ENCODE measurements around the gene MTMR1.

The MTMR1 gene

GRCh38 chrX:150731795-150732194 lies 38.6 kb downstream of the MTMR1 start:
- DNase-seq (ENCODE audit: low read depth): no peak
- TF ChIP-seq CTCF (IDR thresholded peaks at IDR 0.05; ENCODE audit: insufficient read depth, low read depth, low read length, missing control alignments): no peak
- no peak overlapping the region for H3K4me3 ChIP-seq (ENCODE audit: low read depth, low read length)

GRCh38 chrX:150736475-150736874 lies 43.3 kb downstream of the MTMR1 start:
- DNase-seq (ENCODE audit: low read depth): peak; percentile 6
- no peak overlapping the region for H3K4me3 ChIP-seq (ENCODE audit: low read depth, low read length)
- no peak for TF ChIP-seq CTCF (IDR thresholded peaks at IDR 0.05; ENCODE audit: insufficient read depth, low read depth, low read length, missing control alignments)

- no peak for TF ChIP-seq CTCF (IDR thresholded peaks at IDR 0.05; ENCODE audit: insufficient read depth, low read depth, low read length, missing control alignments)
- H3K4me3 ChIP-seq (ENCODE audit: low read depth, low read length): no peak overlapping the region
- DNase-seq (ENCODE audit: low read depth): no peak
Observed at GRCh38 chrX:150752124-150752523, 58.9 kb downstream of the MTMR1 start.

GRCh38 chrX:150753357-150753756 lies 60.2 kb downstream of the MTMR1 start:
- H3K4me3 ChIP-seq (ENCODE audit: low read depth, low read length): no peak overlapping the region
- DNase-seq (ENCODE audit: low read depth): no peak
- no peak for TF ChIP-seq CTCF (IDR thresholded peaks at IDR 0.05; ENCODE audit: insufficient read depth, low read depth, low read length, missing control alignments)

GRCh38 chrX:150753968-150754367 lies 60.8 kb downstream of the MTMR1 start:
- TF ChIP-seq CTCF (IDR thresholded peaks at IDR 0.05; ENCODE audit: insufficient read depth, low read depth, low read length, missing control alignments): no peak
- no peak overlapping the region for H3K4me3 ChIP-seq (ENCODE audit: low read depth, low read length)
- DNase-seq (ENCODE audit: low read depth): no peak

- DNase-seq (ENCODE audit: low read depth): no peak
- TF ChIP-seq CTCF (IDR thresholded peaks at IDR 0.05; ENCODE audit: insufficient read depth, low read depth, low read length, missing control alignments): no peak
- no peak overlapping the region for H3K4me3 ChIP-seq (ENCODE audit: low read depth, low read length)
Observed at GRCh38 chrX:150757371-150757770, 64.2 kb downstream of the MTMR1 start.

- TF ChIP-seq CTCF (IDR thresholded peaks at IDR 0.05; ENCODE audit: insufficient read depth, low read depth, low read length, missing control alignments): no peak
- DNase-seq (ENCODE audit: low read depth): no peak
- no peak overlapping the region for H3K4me3 ChIP-seq (ENCODE audit: low read depth, low read length)
Observed at GRCh38 chrX:150759568-150760416, 66.6 kb downstream of the MTMR1 start.

All from GM12865 (cell line).